ENCODE results near the gene CCNQ.

GRCh38 chrX:153539171-153539978, 59.6 kb downstream of the CCNQ start:
- TF ChIP-seq CTCF (conservative IDR thresholded peaks at IDR 0.05 in 1 of 2, IDR thresholded peaks at IDR 0.05 in 1 of 2; ENCODE audit: low read depth in 1 of 2, low read length in 2 of 2): peak; percentile 74 to 81
- no peak for TF ChIP-seq EZH2 (IDR thresholded peaks at IDR 0.05; ENCODE audit: low read length, missing control alignments)
